Dedifferentiated amniotic fluid mesenchymal stem cell (primary cell): Measurements from ENCODE around the gene SEMA3C.

Source experiments
- DNase-seq: peaks from one replicate; pipeline ENCODE4 v3.0.0-alpha.2; 2016; ENCODE audit errors: extremely low spot score

SEMA3C gene

GRCh38 chr7:80781146-80781545 lies 137.7 kb downstream of the SEMA3C start:
- DNase-seq: no peak

DNA sequence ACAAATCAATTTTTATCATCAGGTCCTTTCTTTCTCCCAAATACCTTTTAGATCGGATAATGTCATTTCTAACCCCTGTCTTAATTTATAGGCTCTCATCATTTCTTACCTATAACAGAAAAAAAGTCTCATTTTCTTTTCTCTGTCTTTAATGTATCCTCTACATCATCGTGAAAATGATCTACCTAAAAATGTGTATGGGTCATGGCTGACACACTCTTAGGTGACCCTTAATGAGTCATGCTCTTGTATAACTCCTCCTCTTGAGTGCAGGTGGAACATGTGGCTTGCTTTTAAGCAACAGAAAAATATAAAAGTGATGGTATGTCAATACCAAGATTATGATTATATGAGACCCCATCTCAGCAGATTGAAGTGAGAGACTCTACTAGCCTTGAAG lies 139.4 kb downstream of the SEMA3C start:
- DNase-seq: no peak

- no peak for DNase-seq
Observed at GRCh38 chr7:80775897-80776296, 143.0 kb downstream of the SEMA3C start.

GRCh38 chr7:80775482-80775881 lies 143.4 kb downstream of the SEMA3C start:
- DNase-seq: no peak

DNA sequence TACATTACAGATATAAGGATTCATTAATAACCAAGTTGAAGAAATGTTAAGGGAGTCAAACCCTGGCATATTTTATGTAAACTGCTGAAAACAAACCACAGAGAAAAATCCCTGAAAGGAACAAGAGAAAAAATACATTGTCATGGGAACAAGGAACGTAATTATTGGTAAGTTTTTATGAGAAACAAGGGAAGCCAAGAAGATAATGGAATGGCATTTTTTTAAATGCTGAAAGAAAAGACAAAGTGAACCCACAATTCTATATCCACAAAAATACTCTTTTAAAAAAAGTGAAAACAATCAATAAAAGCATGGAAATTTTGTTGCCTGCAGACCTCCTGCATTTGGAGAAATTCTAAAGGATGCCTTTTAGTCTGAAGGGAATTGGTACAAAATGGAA lies 144.0 kb downstream of the SEMA3C start:
- no peak for DNase-seq

DNA sequence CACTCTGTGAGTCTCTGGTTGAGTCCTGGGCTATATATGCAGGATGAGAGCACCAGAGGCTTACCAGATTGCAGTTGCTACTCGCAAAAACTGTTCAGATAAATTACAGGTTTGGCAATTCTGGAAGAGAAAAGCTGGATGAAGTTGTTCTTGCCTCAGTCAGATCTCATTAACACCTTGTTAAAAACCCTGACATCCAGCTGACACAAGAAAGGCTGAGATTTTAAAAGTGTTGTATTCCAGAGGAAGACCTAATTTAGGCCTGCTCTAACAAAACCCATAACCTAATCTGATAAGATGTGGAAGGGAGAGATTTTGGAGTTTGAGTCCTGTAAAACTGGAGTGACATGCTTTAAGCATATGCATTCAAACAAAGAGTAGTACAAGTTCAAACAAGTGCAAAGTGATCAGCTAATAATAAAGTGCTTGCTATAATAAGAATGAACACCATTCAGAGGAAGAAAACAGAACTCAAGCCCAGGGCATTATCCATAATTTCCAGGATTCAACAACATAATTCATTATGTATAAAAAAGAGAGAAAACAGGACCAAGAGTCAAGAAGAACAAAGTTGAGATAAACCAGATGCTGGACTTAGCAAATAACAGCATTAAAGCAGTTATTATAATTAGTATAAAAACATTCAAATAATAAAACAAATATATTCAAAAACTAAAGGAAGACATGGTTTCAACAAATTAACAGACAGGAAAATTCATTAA lies 144.9 kb downstream of the SEMA3C start:
- DNase-seq: no peak

GRCh38 chr7:80772347-80772993 lies 146.4 kb downstream of the SEMA3C start:
- DNase-seq: no peak

GRCh38 chr7:80771523-80771922 lies 147.3 kb downstream of the SEMA3C start:
- DNase-seq: no peak

GRCh38 chr7:80770675-80771081 lies 148.2 kb downstream of the SEMA3C start:
- DNase-seq: no peak

DNA sequence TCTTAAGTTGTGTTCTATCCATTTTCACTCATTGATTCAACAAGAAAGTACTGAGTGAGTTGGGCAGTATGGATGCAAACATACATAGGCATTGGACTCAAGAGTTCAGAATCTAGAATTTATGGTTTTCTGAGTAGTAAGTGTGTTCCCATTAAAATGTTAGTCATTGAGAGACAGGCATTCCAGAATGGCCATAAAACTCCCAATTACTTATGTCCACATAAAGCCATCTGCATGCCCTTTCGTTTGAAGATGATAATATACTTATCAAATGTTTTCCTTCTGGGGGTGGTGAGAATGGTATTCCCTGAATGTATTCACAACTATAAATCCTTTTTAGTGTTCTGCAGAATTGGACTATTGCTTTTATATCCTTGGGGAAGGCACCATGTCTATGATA lies 148.8 kb downstream of the SEMA3C start:
- DNase-seq: no peak

DNA sequence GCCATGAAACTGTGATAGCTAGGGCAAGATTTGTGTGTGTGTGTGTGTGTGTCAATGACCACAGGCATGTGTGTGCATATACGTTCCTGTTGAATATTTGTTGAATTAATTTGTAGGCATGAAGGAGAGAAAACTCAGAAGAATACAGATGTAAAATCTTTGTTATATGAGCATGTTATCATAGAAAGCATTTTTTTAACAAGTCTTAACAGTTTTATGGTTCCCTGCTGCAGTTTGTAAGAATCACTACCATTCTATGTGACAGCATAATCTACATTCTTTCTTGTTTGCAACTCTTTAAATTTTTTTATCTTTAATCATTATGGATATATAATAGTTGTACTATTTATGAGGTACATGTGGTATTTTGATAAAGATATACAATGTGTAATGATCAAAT lies 150.1 kb downstream of the SEMA3C start:
- no peak for DNase-seq

DNA sequence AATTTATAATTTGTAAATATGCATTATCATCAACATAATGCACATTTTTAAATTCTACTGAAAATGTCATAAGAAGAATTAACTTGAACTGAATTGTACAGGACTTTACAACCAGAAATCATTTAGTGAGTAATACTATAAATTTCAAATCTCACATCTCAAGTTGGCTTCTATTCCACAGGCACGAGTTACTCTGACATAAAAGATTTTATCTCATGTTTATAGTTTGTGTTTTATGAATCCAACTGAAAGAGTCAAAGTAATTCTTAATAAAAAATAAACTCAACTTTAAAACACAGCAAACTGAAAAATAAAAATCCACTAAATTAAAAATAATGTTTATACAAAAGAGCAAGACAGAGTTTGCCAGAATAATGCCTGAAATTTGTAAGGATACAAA lies 151.2 kb downstream of the SEMA3C start:
- no peak for DNase-seq

- DNase-seq: no peak
Observed at GRCh38 chr7:80766724-80767123, 152.1 kb downstream of the SEMA3C start.

DNA sequence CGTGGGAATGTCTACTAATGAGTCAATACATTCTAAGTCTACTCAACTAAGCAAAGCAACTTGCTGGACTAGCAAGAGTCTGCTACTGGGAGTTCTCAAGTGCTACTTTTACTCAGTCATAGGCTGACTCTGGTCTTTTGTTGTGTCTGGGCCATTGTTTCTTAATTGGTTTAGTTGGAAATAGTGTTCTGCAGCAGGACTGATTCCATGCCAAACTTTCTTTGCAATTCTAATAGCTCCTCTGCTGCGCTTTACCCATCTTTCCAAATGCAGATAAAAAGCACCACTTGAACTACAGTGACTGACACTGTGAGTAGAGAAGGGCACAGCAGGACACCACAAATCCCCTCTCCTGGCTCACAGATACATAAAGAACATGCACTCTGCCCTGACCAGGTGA lies 154.7 kb downstream of the SEMA3C start:
- DNase-seq: no peak

DNA sequence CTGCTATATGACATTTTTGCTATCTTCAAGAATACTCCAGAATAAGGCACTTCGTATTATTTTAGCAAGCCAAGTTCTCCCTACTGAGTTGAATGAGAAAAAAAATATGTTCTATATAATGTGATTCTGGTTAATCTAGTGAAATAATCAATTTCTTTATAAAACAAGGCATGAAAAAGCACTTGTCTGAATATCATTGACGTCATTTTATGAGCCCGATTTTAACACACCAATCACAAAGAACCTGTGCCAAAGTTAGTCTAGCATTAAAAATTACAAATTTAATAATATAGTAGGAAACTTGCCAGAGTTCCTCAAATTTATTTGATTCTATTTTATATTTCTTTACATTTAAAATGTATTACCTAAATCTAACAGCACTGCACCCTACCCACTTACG lies 155.1 kb downstream of the SEMA3C start:
- no peak for DNase-seq

DNA sequence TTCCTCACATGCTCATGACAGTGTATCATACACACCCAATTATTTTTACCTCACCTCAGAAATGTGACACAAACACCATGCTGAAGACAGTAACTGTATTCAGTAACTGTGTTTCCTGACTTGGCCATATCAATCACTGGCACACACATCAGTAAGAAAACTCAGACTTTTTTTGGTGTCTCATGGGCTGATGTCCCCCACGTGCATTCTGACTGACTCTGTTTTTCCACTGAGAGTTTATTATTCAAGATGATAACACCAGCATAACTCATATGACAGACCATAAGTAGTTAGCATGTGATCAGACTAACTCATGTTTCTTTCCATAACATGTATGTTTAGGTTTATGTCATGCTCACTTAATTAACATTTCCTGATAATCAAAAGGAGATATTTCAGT lies 155.6 kb downstream of the SEMA3C start:
- DNase-seq: no peak

- no peak for DNase-seq
Observed at GRCh38 chr7:80760292-80760691, 158.6 kb downstream of the SEMA3C start.

- DNase-seq: no peak
Observed at GRCh38 chr7:80752954-80753690, 165.7 kb downstream of the SEMA3C start.

DNA sequence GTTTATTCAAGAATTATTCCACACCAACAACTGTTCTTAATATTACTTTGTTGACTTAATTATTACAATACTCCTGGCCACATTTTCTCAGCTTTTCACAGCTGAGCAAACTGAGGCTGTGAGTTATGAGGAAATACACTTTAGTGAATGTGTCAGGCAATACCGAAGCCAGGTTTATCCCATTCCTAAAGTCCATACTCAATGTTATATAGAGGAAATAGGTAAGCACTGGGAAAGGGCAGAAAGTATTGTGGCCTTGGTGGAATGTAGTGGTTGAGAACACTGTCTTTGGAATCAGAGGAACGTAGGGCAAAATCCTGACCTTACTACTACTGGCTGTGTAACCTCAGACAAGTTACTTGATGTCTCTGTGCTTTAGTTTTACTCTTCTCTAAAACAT lies 169.6 kb downstream of the SEMA3C start:
- DNase-seq: no peak

GRCh38 chr7:80748363-80749042 lies 170.3 kb downstream of the SEMA3C start:
- no peak for DNase-seq

- DNase-seq: peak; percentile 47
Observed at GRCh38 chr7:80740778-80741545, 177.9 kb downstream of the SEMA3C start.
